ENCODE results near the gene PRR29. TPM values are rescaled to one million over a fixed set of nuclear protein-coding genes. Genes with fewer than 3 reads are reported as not detected.
A peak's percentile ranks its signal among the peaks of the same experiment; 100 is the strongest.

The PRR29 gene
- polyA plus RNA-seq (2013, experiment 1 of 2): 2.1 TPM
- polyA plus RNA-seq (2013, experiment 2 of 2): 1.3 TPM

DNA sequence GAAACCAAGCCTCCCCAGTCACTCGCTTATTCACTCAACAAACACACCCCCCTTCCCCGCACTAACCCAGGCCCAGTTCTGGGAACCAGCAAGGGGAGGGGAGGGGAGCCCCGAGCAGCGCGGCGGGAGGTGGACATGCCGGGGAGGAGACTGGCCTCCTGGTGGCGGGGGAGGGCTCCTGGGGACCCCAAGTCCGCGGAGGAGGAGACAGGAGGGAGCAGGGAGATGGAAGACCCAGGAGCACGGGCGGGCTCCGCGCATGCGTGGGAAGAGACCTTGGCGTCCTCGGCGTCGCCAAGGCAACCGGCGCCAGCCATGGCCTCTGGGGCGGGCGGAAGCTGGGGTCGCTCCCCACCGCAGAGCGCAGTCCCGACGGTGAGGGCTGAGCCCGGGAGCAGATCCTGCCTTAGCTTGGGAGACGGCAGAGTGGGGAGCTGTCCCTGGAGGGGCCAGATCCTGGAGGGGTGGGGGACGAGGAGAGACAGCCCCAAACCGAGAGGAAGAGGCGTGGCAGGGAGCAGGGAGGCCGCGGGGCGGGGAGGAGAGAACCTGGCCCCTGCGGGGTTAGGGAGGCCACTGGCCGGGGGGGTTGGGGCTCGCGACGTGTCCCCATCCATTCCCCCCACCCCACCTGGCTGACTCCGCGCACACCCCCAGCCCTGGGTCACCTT, at the start of gene PRR29:
Gene PRR29 (plus strand): TSS at position 302 of the 671 bp plus-strand sequence. CDS start 14 bp downstream, at position 316.
- H3K4me1 ChIP-seq (ENCODE audit: control insufficient read depth, insufficient read depth, low read length, poor library complexity, severe bottlenecking): peaks cover 12% of the 10 kb centered on the region
- peak within 1 kb of the TSS; percentile 59 for H3K4me3 ChIP-seq (ENCODE audit: extremely low read depth, insufficient read depth, low read length, poor library complexity, severe bottlenecking)
- peak within 1 kb of the TSS; percentile 29 for H3K27ac ChIP-seq (ENCODE audit: low read depth, low read length, severe bottlenecking)
- WGBS, 2 experiments (ENCODE audit: insufficient coverage in 2 of 2): 1% methylated on average over 24 to 32 of the region's 43 CpGs
- H3K9me3 ChIP-seq (ENCODE audit: control insufficient read depth, low read length): no peaks in the 10 kb centered on the region
- H3K36me3 ChIP-seq (ENCODE audit: control insufficient read depth, insufficient read depth, low read length): no peaks in the 10 kb centered on the region

DNA sequence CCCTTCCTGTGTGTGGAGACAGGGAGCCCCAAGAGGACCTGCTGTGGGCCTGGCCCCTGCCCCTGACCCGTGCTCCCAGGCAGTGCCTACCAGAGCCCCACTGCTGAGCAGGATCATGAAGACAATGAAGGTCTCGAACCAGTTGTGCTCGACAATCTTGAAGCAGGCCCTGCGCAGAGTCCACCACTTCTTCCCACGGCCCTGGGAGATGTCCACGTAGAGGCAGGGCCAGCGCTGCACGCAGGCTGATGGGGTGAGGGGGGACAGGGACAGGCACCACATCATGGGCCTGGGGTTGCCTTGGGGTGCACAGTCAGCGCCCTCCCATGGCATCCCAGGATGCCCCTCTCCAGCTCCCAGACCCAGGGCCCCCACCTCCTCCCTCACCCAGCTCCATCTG, 49.6 kb upstream of the PRR29 start:
- Histone ChIP-seq H3K36me3 (ENCODE audit: control insufficient read depth, insufficient read depth, low read length) (no peaks in the 10 kb centered on the region), H3K9me3 (ENCODE audit: control insufficient read depth, low read length) (no peaks in the 10 kb centered on the region), H3K27ac (ENCODE audit: low read depth, low read length, severe bottlenecking) (no peak overlapping the region), H3K4me3 (ENCODE audit: extremely low read depth, insufficient read depth, low read length, poor library complexity, severe bottlenecking) (no peak overlapping the region), H3K4me1 (ENCODE audit: control insufficient read depth, insufficient read depth, low read length, poor library complexity, severe bottlenecking) (no peaks in the 10 kb centered on the region)
- WGBS, 2 experiments (ENCODE audit: insufficient coverage in 2 of 2): 94% methylated on average over 7 to 8 of the region's 9 CpGs

DNA sequence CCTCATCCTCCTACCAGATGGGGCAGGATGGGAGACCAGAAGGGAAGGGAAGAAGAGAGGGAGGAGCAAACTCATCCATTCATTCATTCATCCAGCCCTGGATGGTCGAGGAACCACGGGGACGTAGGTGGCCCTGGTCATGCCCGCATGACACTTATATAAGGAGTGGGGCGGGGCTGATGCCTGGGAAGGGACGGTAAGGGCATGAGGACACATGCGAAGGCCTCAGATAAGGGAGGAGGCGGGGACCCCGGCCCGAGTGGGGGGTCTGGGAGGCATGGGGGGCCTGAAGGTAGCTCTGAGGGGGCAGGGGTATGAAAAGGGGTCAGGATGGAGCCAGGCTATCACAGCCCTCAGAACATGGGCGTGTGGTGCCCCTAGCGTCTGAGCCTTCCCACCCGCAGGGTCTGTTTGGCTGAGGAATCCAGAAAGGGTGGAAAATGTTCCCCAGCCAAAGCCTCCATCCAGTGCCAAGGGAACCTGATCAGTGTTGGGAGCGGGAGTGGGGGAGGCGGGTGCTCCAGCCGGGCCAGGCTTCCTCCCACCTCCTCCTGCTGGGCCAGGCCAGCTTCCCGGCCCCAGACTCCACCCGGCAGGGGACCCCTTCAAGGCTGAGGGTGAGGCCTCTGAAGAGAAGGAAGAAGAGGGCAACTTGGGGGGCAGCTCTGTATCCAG, 48.4 kb upstream of the PRR29 start:
- Histone ChIP-seq H3K4me3 (ENCODE audit: extremely low read depth, insufficient read depth, low read length, poor library complexity, severe bottlenecking) (no peak overlapping the region), H3K27ac (ENCODE audit: low read depth, low read length, severe bottlenecking) (no peak overlapping the region), H3K9me3 (ENCODE audit: control insufficient read depth, low read length) (no peaks in the 10 kb centered on the region), H3K36me3 (ENCODE audit: control insufficient read depth, insufficient read depth, low read length) (no peaks in the 10 kb centered on the region), H3K4me1 (ENCODE audit: control insufficient read depth, insufficient read depth, low read length, poor library complexity, severe bottlenecking) (peaks cover 7% of the 10 kb centered on the region)
- WGBS, 2 experiments (ENCODE audit: insufficient coverage in 2 of 2): 85 to 88% methylated on average over 11 of the region's 18 CpGs

DNA sequence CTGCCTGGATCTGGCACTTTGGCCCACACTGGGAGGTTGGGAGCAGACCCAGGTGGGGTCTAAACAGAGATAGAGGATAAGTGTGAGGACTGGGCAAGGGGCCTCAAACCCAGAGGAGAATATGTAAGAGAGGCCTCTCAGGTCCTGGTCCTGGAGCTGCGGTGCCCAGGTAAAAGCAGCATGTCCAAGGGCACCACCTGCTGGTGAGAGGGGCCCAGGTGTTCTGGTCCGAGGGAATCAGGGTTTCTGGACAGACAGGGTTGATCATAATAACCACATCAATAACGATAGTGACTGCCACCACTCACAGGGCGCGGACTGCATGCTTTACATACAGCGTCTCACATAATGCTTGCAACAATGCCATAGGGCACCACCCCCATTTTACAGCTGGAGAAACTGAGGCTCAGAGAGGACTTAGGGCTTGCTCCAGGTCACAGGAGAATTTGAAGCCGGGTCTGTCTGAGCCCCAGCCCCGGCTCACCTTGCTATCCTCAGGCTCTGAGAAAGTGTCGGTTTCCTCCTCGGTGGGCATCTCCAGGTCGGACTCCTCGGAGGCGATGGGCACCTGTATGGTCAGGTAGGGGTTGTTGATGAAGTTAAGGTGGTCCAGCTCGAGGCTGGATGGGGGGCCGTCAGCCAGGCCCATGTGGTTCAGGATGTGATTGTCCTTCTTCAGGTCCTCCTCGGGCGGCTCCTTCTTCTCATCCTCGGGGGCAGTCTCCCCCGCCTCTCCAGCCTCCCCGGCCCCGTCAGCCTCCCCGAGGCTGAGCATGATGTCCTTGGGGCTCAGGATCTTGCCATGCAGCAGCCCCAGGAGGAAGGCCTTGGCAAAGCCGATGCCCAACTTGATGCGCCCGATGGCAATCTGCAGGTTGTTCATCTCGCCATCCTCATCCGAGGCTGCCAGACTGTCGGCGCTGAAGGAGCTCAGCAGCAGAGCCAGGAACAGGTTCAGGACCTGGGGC, 46.9 kb upstream of the PRR29 start:
- H3K27ac ChIP-seq (ENCODE audit: low read depth, low read length, severe bottlenecking): no peak overlapping the region
- no peaks in the 10 kb centered on the region for H3K36me3 ChIP-seq (ENCODE audit: control insufficient read depth, insufficient read depth, low read length)
- WGBS, 2 experiments (ENCODE audit: insufficient coverage in 2 of 2): 93% methylated on average over 26 to 28 of the region's 29 CpGs
- H3K4me1 ChIP-seq (ENCODE audit: control insufficient read depth, insufficient read depth, low read length, poor library complexity, severe bottlenecking): peaks cover 7% of the 10 kb centered on the region
- H3K4me3 ChIP-seq (ENCODE audit: extremely low read depth, insufficient read depth, low read length, poor library complexity, severe bottlenecking): no peak overlapping the region
- H3K9me3 ChIP-seq (ENCODE audit: control insufficient read depth, low read length): no peaks in the 10 kb centered on the region

DNA sequence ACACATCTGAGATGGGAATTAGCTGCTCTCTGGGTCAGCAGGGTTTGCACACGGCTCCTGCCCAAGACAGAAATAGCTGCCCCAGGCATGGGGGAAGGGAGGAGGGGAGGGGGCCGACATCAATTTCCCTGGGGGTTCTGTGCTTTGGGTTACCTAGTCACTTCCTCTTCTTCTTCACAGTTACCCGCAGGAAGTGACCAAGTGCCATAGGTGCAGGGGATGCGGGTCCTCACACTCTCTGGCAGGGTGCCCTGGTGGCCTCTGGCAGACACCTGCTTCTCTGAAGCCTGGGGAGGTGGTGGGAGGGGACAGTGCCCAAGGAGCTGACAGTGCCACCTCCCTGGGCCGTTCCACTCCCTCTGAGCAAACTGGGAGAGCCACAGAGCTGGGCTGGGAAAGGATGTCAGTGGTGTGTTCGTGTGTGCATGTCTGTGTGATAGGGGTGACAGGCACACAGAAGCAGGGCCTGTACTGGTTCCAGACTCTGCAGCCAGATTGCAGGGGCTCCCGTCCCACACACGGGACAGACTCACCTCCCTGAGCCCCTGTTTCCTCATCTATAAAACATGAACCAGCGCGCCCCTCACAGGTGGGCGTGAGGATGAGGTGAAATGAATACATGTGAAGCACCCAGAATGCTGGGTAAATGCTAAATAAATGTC, 43.6 kb upstream of the PRR29 start:
- peaks cover 7% of the 10 kb centered on the region for H3K4me1 ChIP-seq (ENCODE audit: control insufficient read depth, insufficient read depth, low read length, poor library complexity, severe bottlenecking)
- H3K36me3 ChIP-seq (ENCODE audit: control insufficient read depth, insufficient read depth, low read length): no peaks in the 10 kb centered on the region
- no peak overlapping the region for H3K27ac ChIP-seq (ENCODE audit: low read depth, low read length, severe bottlenecking)
- 82 to 94% methylated on average over 5 to 8 of the region's 11 CpGs for WGBS, 2 experiments (ENCODE audit: insufficient coverage in 2 of 2)
- no peaks in the 10 kb centered on the region for H3K9me3 ChIP-seq (ENCODE audit: control insufficient read depth, low read length)
- H3K4me3 ChIP-seq (ENCODE audit: extremely low read depth, insufficient read depth, low read length, poor library complexity, severe bottlenecking): no peak overlapping the region

DNA sequence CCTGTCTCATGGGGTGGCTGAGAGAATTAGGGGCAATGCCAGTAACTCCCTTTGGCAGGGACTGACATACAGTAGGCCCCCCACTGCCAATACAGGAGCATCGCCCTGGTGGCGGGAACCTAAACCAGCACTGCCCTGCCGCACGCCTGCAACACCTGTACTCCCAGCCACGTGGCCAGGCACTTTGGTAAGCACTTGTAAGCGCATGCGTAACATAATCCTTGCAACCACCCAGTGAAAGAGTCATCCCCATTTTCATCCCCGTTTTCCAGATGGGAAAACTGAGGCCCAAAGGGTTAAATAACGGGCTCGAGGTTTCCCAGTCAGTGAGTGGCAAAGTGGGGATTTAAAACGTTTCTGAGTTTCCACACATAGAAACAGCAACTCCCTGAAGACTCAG, 42.9 kb upstream of the PRR29 start:
- 87 to 93% methylated on average over 5 to 8 of the region's 11 CpGs for WGBS, 2 experiments (ENCODE audit: insufficient coverage in 2 of 2)
- no peaks in the 10 kb centered on the region for H3K36me3 ChIP-seq (ENCODE audit: control insufficient read depth, insufficient read depth, low read length)
- H3K4me3 ChIP-seq (ENCODE audit: extremely low read depth, insufficient read depth, low read length, poor library complexity, severe bottlenecking): no peak overlapping the region
- H3K27ac ChIP-seq (ENCODE audit: low read depth, low read length, severe bottlenecking): no peak overlapping the region
- H3K4me1 ChIP-seq (ENCODE audit: control insufficient read depth, insufficient read depth, low read length, poor library complexity, severe bottlenecking): peaks cover 7% of the 10 kb centered on the region
- H3K9me3 ChIP-seq (ENCODE audit: control insufficient read depth, low read length): no peaks in the 10 kb centered on the region

DNA sequence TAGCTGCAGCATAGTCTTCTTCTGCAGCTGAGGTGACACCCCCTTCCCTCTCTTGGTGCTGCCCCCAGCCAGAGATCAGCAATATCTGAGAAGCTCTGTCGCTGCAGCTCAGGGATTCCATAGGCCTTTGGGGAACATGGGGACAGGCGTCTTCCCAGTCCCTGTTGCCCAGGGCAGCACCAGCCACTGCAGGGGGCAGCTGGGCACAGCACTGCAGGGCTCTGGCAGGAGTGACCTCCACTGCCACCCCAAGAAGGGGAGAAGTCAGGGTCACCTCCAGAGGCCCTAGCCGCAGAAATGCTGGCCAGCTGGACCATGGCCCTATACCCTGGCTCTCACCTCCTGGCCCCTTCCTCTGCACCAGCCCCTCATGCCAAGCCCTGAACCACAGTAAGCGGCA, 42.4 kb upstream of the PRR29 start:
- H3K4me1 ChIP-seq (ENCODE audit: control insufficient read depth, insufficient read depth, low read length, poor library complexity, severe bottlenecking): peaks cover 7% of the 10 kb centered on the region
- H3K9me3 ChIP-seq (ENCODE audit: control insufficient read depth, low read length): no peaks in the 10 kb centered on the region
- WGBS, 2 experiments (ENCODE audit: insufficient coverage in 2 of 2): 86% methylated on average over 4 of the region's 4 CpGs
- H3K36me3 ChIP-seq (ENCODE audit: control insufficient read depth, insufficient read depth, low read length): no peaks in the 10 kb centered on the region
- H3K4me3 ChIP-seq (ENCODE audit: extremely low read depth, insufficient read depth, low read length, poor library complexity, severe bottlenecking): no peak overlapping the region
- H3K27ac ChIP-seq (ENCODE audit: low read depth, low read length, severe bottlenecking): no peak overlapping the region

DNA sequence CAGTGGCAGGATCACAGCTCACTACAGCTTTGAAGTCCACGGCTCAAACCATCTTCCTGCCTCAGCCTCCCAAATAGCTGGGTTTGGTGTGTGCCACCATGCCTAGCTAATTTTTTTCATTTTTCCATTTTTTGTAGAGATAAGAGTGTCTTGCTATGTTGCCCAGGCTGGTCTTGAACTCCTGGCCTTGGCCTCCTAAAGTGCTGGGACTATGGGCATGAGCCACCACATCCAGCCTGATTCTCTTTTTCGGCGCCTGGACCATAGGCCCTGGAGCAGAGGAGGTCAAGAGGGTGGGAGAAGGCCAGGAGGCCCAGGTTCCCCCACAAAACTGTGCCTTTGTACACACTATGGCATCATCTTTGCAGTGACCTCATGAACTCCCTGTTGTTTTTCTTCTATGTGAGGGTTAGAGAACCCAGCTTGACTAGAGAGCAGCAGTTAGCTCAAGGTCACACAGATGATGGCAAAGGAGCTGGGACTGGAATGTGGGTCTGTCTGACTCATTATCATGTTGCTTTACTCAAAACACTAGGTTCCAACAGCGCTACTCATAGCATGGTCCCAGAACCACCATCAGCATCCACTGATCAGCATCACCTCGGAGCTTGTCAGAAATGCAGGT, 41.7 kb upstream of the PRR29 start:
- Histone ChIP-seq H3K4me1 (ENCODE audit: control insufficient read depth, insufficient read depth, low read length, poor library complexity, severe bottlenecking) (peaks cover 7% of the 10 kb centered on the region), H3K36me3 (ENCODE audit: control insufficient read depth, insufficient read depth, low read length) (no peaks in the 10 kb centered on the region), H3K9me3 (ENCODE audit: control insufficient read depth, low read length) (no peaks in the 10 kb centered on the region), H3K4me3 (ENCODE audit: extremely low read depth, insufficient read depth, low read length, poor library complexity, severe bottlenecking) (no peak overlapping the region), H3K27ac (ENCODE audit: low read depth, low read length, severe bottlenecking) (no peak overlapping the region)
- 92% methylated on average over 2 to 5 of the region's 5 CpGs for WGBS, 2 experiments (ENCODE audit: insufficient coverage in 2 of 2)

DNA sequence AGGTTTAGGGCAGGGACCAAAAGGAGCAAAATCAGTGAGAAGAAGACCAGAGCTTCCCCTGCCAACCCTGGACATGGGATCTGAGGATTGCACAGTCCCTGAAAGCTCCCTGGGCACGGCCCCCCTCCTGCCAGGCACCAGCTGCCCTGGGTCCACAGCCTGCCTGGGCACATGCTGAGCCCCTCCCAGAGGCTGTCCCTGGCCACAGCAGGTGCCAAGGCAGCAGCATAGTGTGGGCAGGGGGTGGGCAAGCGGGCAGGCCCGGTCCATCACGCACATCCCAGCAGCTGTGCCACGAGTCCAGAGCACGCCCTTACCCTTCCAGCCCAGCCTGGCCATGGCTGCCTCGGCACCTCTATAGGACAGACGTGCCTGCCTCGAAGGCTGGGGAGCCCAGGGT, 38.1 kb upstream of the PRR29 start:
- Histone ChIP-seq H3K4me1 (ENCODE audit: control insufficient read depth, insufficient read depth, low read length, poor library complexity, severe bottlenecking) (no peaks in the 10 kb centered on the region), H3K9me3 (ENCODE audit: control insufficient read depth, low read length) (no peaks in the 10 kb centered on the region), H3K27ac (ENCODE audit: low read depth, low read length, severe bottlenecking) (no peak overlapping the region), H3K4me3 (ENCODE audit: extremely low read depth, insufficient read depth, low read length, poor library complexity, severe bottlenecking) (no peak overlapping the region), H3K36me3 (ENCODE audit: control insufficient read depth, insufficient read depth, low read length) (no peaks in the 10 kb centered on the region)
- 69 to 88% methylated on average over 8 to 9 of the region's 9 CpGs for WGBS, 2 experiments (ENCODE audit: insufficient coverage in 2 of 2)

DNA sequence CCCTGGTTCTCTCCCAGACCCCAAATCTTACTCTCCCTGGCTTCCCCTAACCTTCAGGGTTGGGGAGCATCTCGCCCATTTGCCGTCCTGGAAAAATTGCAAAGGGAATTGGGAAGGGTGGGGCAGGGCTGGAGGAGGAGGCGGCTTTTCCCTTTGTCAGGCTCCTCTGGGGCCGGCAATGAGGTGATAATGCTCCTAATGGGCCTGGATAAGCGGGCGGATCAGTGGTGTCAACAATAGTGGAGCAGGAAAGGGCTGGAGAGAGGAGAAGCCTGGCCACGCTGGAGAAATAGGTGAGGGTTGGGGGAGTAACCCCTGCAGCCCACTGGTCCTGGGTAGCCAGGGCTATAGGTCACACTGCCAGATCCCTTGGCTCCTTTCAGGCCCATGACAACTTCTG, 37.7 kb upstream of the PRR29 start:
- no peak overlapping the region for H3K27ac ChIP-seq (ENCODE audit: low read depth, low read length, severe bottlenecking)
- WGBS, 2 experiments (ENCODE audit: insufficient coverage in 2 of 2): 22 to 23% methylated on average over 6 to 7 of the region's 7 CpGs
- no peaks in the 10 kb centered on the region for H3K36me3 ChIP-seq (ENCODE audit: control insufficient read depth, insufficient read depth, low read length)
- H3K4me3 ChIP-seq (ENCODE audit: extremely low read depth, insufficient read depth, low read length, poor library complexity, severe bottlenecking): no peak overlapping the region
- H3K4me1 ChIP-seq (ENCODE audit: control insufficient read depth, insufficient read depth, low read length, poor library complexity, severe bottlenecking): no peaks in the 10 kb centered on the region
- H3K9me3 ChIP-seq (ENCODE audit: control insufficient read depth, low read length): no peaks in the 10 kb centered on the region

Data from mesodermal cell (in vitro differentiated cells).